Subcutaneous adipose tissue (tissue), 4 donors: ENCODE results near the gene RTN4RL2. TPM values are rescaled to one million over a fixed set of nuclear protein-coding genes. Genes with fewer than 3 reads are reported as not detected.

Source experiments
- total RNA-seq, 4 donors: library from RNA; depleted of rRNA; stranded (reverse); fragments of >200 nt; gene quantifications; one replicate each; pipeline ENCODE4 v1.1.0, GENCODE V29; 2016
- TF ChIP-seq, protein P1 (sequence below): fragments of 450-650 bp; IDR thresholded peaks from one replicate; pipeline ENCODE4 v1.5.1; 2016; ENCODE audit warnings: low read depth, mild to moderate bottlenecking, control low read depth, antibody characterized with exemption, moderate library complexity

The RTN4RL2 gene
- total RNA-seq, 4 donors from 2014 or later, result 0.38 to 0.82 (median 0.68) TPM; not detected in 1

GRCh38 chr11:57477507-57478189 lies 17.3 kb downstream of the RTN4RL2 start:
- TF ChIP-seq, protein P1, sequence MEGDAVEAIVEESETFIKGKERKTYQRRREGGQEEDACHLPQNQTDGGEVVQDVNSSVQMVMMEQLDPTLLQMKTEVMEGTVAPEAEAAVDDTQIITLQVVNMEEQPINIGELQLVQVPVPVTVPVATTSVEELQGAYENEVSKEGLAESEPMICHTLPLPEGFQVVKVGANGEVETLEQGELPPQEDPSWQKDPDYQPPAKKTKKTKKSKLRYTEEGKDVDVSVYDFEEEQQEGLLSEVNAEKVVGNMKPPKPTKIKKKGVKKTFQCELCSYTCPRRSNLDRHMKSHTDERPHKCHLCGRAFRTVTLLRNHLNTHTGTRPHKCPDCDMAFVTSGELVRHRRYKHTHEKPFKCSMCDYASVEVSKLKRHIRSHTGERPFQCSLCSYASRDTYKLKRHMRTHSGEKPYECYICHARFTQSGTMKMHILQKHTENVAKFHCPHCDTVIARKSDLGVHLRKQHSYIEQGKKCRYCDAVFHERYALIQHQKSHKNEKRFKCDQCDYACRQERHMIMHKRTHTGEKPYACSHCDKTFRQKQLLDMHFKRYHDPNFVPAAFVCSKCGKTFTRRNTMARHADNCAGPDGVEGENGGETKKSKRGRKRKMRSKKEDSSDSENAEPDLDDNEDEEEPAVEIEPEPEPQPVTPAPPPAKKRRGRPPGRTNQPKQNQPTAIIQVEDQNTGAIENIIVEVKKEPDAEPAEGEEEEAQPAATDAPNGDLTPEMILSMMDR, result no peak

DNA sequence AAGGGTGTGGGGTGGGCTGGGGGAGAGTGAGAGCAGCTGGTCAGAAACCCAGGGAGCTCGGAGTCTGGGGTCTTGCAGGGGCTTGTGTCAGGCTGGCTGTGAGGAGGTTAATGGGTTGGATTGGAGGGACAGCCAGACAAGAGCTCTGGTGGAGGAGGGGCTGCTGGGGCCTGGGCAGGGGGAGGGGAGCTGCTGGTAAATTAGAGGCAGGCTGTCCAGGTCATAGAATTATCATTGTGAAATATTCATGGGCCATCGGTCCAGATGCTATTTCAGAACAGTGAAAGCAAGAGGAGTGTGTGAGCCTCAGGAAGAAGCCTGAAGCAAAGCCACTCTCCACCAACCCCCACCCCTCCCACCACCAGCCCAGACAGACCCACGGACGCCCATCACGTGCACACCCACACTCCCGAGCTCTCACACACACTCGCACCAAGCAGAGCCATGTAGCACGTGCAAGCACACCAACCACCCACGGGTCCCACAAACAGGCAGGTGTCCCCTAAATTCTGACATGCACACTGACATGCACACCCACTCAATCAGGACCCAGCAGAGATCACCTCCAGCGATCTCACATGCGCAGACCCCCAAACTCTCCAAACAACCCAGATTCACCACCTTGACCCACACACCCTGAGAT lies 18.8 kb downstream of the RTN4RL2 start:
- TF ChIP-seq, protein P1, result no peak

DNA sequence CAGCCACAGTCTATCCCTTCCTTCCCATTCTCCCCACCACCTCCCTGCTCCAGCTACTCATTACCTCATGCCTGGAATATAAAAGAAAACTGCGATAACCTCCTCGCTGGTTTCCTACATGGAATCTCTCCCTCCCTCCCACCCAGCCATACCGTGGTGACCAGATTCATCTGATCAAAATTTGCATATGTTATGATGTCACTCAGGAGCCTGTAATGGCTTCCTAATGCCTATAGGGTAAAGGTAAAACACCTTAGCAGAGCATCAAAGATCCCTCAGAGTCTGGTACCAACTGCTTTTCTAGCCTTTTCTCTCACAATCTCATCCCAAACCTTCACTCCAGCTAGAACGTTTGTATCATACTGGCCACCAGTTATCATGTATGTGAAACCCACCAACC lies 19.6 kb downstream of the RTN4RL2 start:
- TF ChIP-seq, protein P1, result no peak

- TF ChIP-seq, protein P1, result no peak
Observed at GRCh38 chr11:57480409-57481137, 20.2 kb downstream of the RTN4RL2 start.

DNA sequence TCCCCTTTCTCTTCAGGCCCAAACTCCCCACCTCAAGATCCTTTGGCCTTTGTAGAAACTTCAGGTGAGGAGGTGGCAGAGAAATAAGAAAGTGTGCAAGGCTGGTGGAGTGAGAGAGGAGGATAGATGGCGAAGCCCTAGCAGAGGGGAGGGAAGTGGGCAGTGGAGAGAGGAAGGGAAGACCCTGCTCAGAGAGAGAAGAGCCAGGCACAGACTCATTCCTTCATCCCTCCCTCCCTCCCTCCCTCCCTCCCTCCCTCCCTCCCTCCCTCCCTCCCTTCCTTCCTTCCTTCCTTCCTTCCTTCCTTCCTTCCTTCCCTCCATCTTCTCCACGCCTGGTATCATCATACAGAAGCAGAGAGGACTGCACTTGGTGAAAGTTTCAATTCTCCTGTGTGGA lies 21.0 kb downstream of the RTN4RL2 start:
- TF ChIP-seq, protein P1, result no peak

DNA sequence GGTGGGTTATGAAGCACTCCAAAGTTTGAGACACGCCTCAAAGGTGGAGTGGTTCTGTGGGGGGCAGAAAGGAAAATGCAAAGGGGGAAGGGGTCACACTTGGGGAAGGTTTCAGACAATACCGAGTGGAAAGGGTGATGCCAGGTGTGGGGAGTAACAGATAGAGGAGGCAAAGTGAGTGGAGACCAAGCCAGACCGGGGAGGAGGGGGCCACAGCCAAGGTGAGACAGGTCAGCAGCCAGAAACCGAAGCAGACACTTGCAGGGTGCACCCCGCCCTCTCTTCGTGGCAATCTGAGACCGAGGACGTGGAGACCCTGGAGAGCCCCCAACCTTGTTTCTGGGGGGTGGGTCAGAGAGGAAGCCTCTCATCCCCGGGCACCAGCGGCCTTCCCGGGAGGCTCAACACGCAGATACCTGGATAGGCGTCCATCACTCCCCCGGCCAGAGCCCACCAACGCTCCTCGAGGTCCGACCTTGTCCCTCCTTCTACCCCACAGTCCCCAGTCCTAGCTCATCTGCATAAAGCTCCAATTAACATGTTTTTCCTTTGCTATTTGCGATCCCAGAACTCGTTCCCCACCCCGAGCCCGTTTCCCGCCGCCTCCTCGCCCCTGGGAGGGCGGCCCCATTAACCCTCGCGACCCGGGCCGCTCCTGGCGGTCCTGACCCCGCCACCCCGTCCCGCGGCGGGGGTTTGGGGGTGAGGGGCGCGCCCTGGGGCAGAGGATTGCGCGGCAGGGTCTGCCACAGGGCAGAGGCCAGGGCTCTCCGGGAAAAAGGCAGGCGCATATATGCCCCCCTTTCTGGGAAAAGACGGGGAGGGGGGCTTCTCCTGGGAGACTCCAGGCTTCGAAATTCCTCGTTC lies 21.8 kb downstream of the RTN4RL2 start:
- TF ChIP-seq, protein P1, result no peak
